Measurements from ENCODE around the gene SYT9.
"Not testable (repeated sequence)": the region's sequence is repeated elsewhere in the genome, so short reads cannot be mapped to it uniquely, and the experiment has no call there.

SYT9 gene

GRCh38 chr11:7332451-7332850, 80.7 kb downstream of the SYT9 start:
- no peak overlapping the region for H3K27ac ChIP-seq
- no peak for DNase-seq (ENCODE audit: low read depth, low spot score)

DNA sequence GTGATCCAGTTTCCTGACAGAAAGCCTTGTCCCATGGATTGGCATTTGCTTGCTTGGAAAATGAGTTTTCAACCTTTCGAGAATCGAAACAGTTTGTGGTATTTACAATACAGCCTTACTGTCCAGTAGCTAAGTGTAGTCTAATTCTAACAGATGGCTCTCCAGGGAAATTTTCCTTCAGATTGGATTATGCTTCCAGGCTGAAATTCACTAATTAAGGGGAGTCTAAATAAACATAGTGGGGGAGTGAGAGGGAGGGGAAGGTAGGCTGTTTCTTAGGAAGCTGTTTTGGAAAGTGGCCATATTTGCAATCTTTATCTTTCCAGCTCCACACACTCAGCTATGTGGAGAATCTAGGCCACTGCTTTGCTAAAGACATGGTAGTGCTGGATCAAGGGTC, 81.3 kb downstream of the SYT9 start:
- no peak overlapping the region for H3K27ac ChIP-seq
- DNase-seq (ENCODE audit: low read depth, low spot score), result no peak

DNA sequence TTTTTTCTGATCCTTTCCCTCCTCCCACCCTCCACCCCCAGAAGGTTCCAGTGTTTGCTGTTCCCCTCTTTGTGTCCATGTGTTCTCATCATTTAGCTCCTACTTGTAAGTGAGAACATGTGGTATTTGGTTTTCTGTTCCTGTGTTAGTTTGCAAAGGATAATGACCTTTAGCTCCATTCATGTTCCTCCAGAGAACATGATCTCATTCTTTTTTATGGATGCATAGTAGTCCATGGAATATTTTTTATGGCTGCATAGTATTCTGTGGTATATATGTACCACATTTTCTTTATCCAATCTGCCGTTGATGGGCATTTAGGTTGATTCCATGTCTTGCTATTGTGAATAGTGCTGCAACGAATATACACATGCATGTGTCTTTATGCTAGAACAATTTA, 83.7 kb downstream of the SYT9 start:
- DNase-seq (ENCODE audit: low read depth, low spot score); H3K27ac ChIP-seq: not testable (repeated sequence)

- no peak overlapping the region for H3K27ac ChIP-seq
- DNase-seq (ENCODE audit: low read depth, low spot score), result no peak
These were observed 89.8 kb downstream of the SYT9 start for GRCh38 chr11:7341551-7341950.

- no peak overlapping the region for H3K27ac ChIP-seq
- no peak for DNase-seq (ENCODE audit: low read depth, low spot score)
These were observed 96.1 kb downstream of the SYT9 start for GRCh38 chr11:7347611-7348431.

- no peak overlapping the region for H3K27ac ChIP-seq
- DNase-seq (ENCODE audit: low read depth, low spot score), result no peak
These were observed 97.0 kb downstream of the SYT9 start for GRCh38 chr11:7348432-7349304.

DNA sequence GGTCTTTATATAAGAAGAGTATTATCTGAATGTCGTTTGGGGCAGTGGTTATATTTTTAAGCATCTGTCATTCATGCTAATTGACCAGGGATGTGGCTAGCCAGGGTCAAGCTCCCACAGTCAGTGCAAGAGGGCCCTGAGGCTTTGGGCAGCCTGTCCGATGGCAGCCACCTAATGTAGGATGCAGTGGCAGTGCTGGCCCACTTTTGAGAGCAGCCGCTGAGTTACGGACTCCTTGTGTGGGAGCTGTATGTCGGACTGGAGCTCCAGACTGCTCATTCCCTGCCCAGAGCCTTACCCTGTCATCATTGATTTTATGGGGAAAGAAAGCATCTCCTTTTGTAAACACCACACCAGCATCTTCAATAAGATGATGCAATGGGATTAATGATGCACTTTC, 99.5 kb downstream of the SYT9 start:
- no peak for DNase-seq (ENCODE audit: low read depth, low spot score)
- H3K27ac ChIP-seq, result no peak overlapping the region

DNA sequence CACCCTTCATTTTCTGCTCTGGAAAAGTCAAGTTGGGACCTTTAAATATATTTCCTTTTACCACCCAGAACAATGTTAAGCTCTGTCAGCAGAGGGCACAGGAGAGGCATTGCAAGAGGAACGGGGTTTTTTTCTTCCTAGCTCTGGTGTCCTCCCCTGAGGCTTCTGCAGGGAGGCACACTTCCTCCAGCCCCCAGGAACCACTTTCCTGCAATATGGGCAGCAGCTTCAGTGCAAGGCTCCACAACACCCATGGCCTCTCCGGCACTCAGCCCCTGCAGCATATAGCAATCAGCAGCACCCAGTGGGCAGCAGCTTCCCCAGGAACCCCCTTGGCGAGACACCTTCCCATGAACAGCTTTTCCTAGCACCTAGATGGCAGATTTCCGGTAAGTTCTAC, 101.4 kb downstream of the SYT9 start:
- DNase-seq (ENCODE audit: low read depth, low spot score), result no peak
- no peak overlapping the region for H3K27ac ChIP-seq

- no peak for DNase-seq (ENCODE audit: low read depth, low spot score)
- no peak overlapping the region for H3K27ac ChIP-seq
These were observed 113.0 kb downstream of the SYT9 start for GRCh38 chr11:7364660-7365059.

GRCh38 chr11:7367803-7368202, 116.1 kb downstream of the SYT9 start:
- no peak overlapping the region for H3K27ac ChIP-seq
- no peak for DNase-seq (ENCODE audit: low read depth, low spot score)

GRCh38 chr11:7376386-7376785, 124.7 kb downstream of the SYT9 start:
- no peak for DNase-seq (ENCODE audit: low read depth, low spot score)
- H3K27ac ChIP-seq, result no peak overlapping the region

- no peak for DNase-seq (ENCODE audit: low read depth, low spot score)
These were observed 130.2 kb downstream of the SYT9 start for GRCh38 chr11:7381937-7382336.

DNA sequence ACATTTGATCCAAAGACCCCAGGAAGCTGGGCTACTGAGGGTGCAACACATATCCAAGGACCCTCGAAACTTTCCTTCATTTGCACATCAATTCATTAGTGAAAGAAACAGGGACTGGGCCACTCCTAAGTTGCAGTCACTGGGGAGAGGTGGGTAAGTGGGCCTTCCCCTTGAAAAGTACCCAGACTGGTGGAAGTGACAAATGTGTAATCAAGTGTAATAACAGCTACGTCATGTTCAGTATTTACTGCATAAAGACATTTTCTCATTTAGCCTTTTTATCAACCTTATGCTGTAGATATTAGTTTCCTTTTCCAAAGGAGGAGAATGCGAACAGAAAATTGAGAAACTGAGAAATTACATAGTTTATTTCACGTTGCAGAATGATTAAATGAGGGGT, 131.7 kb downstream of the SYT9 start:
- DNase-seq (ENCODE audit: low read depth, low spot score), result no peak
- no peak overlapping the region for H3K27ac ChIP-seq

More at GRCh38 chr11:7381937-7382336, 130.2 kb downstream of the SYT9 start:
- no peak overlapping the region for H3K27ac ChIP-seq

DNA sequence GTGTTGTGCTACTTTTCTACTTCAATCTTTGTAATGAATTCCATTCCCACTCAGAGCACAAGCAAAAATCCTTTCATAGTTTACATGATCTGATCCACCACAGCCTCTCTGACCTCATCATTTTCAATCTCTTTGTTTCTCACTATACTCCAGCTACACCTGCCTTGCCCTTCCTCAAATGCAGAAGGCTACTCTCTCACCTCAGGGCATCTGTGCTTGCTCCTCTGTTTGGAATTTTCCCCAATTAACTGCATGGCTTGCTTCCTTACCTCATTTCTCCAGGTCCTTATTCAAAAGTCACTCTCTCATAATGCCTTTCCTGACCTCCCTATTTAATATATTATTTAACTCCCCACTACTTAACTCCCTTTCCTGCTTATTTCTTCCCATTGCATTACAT, 133.0 kb downstream of the SYT9 start:
- DNase-seq (ENCODE audit: low read depth, low spot score), result no peak

GRCh38 chr11:7385532-7385931, 133.8 kb downstream of the SYT9 start:
- no peak for DNase-seq (ENCODE audit: low read depth, low spot score)
- no peak overlapping the region for H3K27ac ChIP-seq

More for the DNA sequence above, 133.0 kb downstream of the SYT9 start:
- H3K27ac ChIP-seq, result no peak overlapping the region

DNA sequence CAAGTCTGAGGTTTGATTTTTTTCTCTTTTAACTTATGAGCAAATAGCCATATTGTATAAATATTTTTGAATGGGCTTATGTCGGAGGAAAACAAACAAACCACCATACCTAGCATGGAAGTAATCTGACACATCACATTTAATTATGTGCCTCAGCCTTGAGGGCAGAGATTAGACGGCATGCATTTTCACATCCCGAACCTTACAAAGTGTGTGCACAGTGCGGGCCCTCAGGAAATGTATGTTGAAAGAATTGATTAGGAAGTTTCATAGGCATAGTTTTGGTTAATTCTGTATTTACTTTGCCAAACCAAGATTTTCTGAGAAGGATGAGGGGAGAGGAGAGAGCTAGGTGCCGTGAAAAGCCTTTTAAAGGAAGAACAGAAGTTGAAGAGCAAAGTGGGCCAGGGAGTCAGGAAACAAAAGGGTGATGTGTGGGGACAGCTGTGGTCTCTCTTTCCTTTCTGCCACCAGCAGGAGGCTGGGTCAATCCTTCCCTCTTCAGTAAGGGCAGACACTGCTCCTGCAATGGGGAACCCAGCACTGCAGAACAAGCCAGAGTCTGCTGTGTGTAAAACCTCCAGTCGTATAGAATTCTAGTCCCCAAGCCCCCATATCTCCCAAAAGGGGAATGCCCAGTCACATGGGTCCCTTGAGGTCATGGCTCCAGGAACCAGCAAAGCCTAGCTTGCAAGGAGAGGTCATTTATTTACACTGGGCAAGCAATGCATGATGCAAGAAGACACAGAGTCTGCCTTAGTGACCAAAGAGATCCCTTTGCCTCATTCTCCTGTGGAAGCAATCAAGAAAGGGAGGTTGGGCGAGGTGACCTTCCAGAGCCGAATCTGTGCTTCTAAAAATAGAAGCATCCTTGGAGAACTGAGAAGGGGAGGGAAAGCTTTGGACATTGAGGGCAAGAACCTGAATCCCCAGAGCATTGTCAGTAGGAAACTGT, 162.5 kb downstream of the SYT9 start:
- DNase-seq (ENCODE audit: low read depth, low spot score), result peak; percentile 18
- H3K27ac ChIP-seq, result peak overlapping the region; percentile 6

GRCh38 chr11:7414973-7415817, 163.5 kb downstream of the SYT9 start:
- no peak for DNase-seq (ENCODE audit: low read depth, low spot score)
- H3K27ac ChIP-seq, result no peak overlapping the region

- no peak overlapping the region for H3K27ac ChIP-seq
- DNase-seq (ENCODE audit: low read depth, low spot score), result no peak
These were observed 164.4 kb downstream of the SYT9 start for GRCh38 chr11:7416080-7416479.

GRCh38 chr11:7417328-7417727, 165.6 kb downstream of the SYT9 start:
- DNase-seq (ENCODE audit: low read depth, low spot score), result no peak

More at GRCh38 chr11:7417328-7417727, 165.6 kb downstream of the SYT9 start:
- H3K27ac ChIP-seq, result no peak overlapping the region

Data from epithelial cell of prostate (primary cell).